ENCODE measurements around the gene HDAC7.
"Not testable (repeated sequence)": the region's sequence is repeated elsewhere in the genome, so short reads cannot be mapped to it uniquely, and the experiment has no call there.

Gene HDAC7

DNA sequence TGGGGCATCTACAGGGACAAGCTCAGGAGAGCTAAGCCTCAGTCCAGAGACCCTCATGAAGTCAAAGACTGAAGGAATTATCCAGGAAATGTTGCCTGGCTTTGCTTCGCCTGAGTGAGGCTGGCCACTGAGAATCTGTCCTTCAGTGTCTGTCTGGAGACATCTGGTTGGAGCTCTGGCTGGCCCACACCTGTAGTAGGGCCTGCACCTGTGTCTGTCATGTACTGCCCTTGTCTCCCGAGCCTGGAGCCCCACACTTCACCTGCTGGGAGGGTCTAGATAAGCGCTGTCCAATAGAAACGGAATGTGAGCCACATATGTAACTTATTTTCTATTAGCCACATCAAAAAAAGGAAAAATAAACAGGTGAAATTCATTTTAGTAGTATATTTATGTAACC lies 9.9 kb upstream of the HDAC7 start:
- no peak for DNase-seq (ENCODE audit: low read depth in 2 of 2)

DNA sequence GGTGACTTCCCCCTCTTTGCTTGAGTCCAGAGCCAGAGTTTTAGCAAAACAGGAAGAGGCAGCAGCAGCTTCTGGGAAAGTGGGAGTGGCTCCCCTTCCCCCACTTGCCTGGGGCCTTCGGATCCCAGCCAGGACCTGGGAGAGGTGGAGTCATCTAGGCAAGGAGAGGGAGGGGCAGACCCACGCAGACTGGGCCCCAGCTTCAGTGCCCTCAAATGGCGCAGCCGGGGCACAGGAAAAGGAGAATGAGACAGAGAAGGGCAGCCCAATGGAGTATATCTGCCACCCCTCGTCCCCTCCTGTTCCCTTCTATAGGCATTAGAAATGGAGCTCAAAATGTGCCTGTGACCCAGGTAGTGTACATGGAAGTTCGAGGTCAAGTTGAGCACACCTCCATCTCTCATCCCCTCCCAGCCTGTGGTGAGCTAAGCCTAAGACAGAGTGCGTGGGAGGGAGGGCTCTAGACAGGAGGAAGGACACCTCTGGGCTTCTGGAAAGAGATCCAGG lies 9.3 kb upstream of the HDAC7 start:
- DNase-seq (ENCODE audit: low read depth in 2 of 2): no peak

DNA sequence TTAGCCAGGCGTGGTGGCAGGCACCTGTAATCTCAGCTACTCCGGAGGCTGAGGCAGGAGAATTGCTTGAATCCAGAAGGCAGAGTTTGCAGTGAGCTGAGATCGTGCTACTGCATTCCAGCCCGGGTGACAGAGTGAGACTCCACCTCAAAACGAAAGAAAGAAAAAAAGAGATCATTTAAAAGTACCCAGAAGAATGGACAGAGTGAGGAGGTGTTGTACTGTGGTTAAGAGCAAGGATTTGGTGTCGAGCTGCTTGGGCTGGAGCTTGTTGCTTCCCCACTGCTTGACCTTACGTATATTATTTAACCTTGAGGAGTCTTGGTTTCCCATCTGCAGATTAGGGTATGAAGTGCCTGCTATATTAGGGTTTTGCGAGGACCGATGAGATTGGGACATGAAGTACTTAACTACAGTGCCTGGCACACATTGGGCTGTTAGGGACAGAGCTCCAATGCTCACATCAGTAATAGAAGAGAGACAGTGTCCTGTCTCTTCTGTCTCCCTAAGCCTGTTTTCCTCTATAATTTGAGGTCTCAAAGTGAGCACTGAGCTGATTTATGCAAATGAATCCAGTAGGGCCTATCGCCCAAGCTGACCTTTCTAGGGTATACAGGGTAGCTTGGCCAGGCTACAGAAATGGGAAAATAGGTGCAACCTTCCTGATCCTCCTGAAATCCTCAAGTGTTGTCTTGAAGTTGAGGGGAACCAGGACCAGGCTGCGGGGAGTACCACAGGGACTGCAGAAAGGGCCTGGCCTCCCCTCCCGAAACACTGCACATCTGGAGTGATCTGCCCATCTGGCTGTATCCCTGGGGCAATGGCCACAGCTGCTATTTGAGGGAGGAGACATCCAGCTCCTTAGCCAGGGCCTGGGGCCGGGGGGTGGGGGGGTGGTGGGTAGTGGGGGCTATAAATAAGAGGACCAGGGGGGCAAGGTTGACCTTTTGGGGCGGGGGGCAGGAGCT lies 8.6 kb upstream of the HDAC7 start:
- no peak for DNase-seq (ENCODE audit: low read depth in 2 of 2)

DNA sequence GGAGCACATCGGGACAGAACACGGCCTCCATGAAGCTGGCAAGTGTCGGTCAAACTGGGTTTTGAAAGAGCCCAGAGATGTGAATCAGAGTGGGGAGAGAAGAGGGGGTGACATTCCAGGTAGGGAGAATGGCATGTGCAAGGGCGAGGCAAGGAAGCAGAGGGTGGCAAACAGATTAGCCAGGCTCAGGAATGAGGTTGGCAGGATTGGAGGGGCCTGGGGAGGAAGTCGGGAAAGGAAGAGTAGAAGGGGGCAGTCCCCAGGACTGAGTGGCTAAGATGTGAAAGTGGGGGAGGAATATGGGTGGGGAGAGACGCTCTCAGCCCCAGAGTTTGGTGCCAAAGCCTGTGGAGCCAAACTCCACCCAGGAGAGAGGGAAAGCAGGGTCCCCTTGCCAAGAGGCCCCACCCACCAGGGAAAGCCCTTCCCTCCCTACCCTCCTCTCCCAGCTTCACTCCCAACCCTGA lies 5.5 kb upstream of the HDAC7 start:
- no peak for DNase-seq (ENCODE audit: low read depth in 2 of 2)

DNA sequence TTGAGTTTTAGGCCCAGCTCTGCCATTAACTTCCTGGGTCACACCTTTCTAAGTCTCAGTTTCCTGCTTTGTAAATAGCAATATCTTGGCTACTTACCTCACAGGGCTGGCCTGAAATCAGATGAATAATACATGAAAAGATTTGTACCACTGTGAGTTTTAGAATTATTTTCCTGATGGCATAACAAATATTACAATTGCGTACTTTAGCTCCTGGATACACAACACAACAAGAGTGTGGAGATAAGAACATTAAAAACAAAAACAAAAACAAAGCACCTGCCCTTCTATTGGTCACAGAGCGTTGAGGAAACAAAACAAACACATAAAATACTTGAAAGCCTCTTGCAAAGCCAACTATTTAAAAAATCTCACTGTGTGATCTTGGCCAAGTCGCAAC lies 4.9 kb upstream of the HDAC7 start:
- no peak for DNase-seq (ENCODE audit: low read depth in 2 of 2)

DNA sequence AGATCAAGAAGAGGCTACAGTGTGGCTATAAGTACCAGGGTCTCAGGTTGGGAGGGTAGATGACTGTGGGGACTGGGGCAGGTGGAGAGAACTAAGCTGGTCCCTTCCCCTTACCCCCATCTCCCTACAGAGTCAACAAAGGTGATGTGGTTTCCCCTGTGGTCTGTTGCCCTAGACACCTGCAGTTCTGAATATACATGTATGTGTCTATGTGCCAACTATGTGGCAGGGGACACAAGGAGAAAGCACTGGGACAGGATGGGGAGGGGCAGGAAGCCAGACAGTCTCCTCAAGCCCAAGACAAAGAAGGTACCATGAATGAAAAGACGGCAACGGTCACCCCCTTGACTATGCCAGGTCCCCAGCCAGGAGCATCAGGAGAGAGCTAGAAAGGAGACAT lies 4.5 kb upstream of the HDAC7 start:
- DNase-seq (ENCODE audit: low read depth in 2 of 2): no peak

DNA sequence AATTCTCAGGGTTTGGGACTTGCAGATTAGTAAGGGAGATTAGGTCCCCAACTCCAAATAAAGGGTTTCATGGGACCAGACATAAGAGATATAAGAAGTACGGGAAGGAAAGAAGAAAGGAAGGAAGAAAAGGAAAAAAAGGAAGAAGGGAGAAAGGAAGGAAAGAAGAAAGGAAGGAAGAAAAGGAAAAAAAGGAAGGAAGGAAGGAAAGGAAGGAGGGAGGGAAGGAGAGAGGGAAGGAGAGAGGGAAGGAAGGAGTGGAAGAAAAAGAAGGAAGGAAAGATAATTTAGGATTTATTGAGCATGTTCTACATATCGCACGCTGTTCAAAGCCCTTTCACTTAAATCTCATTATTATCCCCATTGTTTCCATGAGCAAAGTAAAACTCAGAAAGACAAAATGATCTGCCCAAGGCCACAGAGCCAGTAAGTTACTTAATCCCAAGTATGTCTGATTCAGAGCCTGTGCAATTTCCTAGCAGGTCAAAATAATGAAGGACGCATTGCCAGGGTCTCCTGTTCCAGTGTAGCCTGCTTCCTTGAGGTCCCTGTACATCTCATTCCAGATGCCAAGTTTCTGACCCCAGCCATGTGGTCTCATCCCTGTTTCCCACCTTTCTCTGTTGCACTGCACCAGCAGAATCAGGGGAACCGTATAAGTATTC lies 3.9 kb upstream of the HDAC7 start:
- DNase-seq (ENCODE audit: low read depth in 2 of 2): no peak

DNA sequence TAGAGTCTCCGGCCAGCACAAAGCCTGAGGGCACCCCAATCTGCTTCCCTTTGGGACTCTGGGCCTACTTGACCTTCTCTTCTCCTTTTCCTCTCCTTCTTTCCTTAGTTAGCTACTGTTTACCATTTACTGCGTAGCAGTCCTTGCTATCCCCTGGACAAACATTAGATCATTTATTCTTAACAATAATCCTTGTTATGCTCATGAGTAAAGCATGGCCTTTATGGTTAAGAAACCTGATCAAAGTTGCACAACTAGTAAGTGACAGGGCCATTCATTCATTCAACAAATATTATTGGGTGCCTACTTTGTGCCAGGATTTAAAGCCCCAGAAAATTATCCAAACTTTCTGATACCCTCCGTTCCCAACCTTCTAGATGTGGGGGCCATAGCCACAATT lies 3.2 kb upstream of the HDAC7 start:
- no peak for DNase-seq (ENCODE audit: low read depth in 2 of 2)

DNA sequence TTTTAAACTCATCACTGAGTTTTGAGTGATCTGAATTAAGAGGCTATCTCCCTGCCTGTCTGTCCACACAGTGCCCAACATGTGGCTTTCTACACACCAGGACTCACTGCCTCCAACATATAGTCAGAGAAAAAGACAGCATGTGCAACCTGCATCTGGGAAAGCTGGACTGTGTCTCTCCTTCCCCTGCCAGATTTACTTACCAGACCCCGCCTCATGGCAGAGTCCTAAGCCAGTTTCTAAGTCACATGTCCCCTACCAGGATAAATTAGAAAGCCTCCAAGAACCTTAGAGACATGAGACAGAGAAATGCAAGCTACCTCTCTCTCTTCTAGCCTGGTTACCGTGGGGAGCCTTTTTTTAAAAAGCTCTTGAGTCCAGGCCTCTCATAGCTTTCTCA lies 2.7 kb upstream of the HDAC7 start:
- DNase-seq (ENCODE audit: low read depth in 2 of 2): no peak

DNA sequence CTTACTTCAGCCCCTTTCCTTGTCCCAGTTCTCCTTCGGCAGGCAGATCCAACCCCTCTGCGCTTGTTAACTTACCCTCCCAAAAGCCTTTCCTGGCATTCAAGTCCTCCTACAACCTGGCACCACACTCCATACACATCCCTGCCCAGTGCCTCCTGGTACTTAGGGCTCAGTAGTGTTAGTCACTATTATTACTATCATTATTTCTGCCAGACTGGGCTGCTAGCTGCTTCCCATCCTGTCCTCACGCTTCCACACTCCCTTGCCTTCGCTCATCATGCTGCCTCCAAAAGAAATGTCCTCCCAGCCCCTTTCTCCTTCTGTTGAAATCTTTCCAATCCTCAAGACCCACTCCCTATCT lies 1.6 kb upstream of the HDAC7 start:
- DNase-seq (ENCODE audit: low read depth in 2 of 2): no peak

DNA sequence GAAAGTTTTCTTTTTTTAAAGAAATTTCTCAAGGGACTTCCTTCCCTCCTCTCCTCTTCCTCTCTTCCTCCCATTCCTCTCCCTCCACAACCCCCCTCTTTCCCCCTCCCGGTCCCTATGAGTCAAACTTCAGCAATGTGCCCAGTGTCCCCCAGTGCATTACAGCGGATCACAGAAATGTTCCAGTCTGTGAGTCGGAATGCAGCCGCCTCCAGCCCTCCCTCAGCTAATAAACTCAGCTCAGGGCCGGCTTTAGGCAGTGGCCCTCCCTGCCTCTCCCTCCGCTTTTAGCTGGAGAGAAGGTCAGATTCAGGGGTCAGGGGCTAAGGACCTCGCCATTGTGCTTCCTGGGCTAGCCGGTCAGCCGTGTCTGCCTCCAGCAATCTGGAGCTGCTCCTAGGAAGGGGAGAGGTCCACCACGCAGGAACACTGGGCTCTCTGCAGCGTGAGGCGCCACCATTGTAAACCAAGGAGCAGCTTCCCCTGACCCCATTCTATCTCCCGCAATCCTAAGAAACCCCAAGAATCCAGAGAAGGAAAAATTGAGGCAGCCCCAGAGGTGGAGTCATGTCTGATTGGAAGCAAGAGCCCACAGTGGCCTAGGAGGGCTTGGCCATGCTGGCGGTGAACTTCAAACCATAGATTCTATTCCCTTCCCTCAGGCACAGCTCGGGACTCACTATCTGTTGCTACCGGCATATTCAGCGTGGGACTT lies 1.1 kb upstream of the HDAC7 start:
- no peak for DNase-seq (ENCODE audit: low read depth in 2 of 2)

DNA sequence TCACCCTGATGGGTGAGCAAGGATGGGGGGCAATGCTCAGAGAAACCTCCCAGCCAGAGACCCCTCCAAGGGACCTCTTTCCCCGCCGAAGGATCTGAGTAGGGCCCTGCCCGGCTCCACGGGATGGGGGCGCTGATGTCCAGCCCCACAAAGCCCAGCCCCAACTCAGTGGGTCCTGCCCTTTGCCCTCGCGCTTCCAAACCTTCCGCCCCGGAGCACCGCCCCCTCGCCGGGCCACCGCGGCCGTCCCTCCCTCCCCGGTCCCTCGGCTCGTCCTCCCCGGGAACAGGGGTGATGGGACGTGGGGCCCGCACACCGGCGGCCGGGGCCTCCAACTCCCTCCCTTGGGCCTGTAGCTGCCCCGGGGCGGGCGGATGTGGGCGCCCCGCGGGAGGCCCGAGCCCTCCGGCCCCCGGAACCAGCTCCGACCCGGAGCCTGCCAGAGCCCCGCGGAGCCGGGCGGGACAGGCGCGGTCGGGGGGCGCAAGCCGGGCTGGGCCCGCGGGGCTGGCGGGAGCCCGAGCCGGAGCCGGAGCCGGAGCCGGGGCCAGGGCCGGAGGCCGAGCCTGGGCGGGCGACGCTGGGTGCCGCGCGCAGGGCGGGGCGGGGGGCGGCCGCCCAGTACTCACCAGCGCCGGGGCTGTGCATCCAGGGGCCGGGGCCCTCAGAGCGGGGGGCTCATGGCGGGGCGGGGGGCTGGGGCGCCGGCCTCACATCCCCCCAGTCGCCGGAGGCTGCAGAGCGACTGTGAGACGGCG lies 386 bp downstream of the HDAC7 start:
- DNase-seq (ENCODE audit: low read depth in 2 of 2): no peak

DNA sequence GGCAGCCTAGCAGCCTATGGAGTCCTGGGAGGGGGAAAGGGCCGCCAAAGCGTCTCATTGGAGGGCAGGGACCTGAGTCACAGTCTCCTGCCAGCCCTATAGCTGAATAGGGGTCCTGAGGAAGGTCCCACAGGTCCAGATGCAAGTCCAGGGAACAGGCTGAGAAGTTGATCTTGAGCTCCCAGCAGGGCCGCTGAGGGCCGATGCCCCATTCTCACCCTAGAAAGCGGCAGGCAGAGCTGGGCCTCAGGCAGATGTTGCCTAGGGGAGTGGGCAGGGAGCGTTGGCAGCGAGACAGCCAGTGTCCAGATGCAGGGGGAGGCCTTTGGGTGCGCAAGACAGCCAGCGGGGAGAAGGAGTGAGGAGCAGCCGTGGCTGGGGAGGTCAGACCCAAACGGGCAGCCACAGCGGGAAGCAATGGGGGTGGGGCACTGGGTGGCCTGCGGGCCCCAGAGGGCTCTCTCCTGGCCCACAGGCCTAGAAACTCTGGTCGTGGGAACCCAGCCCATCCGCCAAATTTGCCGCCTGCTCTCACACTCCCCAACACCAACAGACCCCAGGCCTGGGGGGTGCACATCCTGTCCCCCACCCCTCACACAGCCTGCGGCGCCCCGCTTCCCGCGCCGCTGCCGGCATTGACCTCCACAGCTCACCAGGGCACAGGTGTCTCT lies 1.1 kb downstream of the HDAC7 start:
- DNase-seq (ENCODE audit: low read depth in 2 of 2): no peak

DNA sequence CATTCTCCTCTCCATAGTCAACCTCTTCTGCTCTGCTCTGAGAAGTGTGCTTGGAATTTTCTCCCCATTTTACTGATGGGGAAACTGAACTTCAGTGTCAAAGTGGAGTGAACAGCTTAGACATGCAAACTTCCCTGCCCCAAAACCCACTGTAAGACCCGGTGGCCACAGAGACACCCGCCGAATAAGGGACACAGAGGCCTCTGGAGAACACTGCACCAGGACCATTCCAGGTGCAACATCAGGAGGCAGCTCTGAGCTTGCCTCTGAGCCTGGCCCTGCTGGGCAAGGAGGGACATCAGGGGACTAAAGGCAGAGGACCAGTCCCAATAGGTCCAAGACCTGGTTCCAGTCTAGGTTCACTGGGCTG lies 1.7 kb downstream of the HDAC7 start:
- DNase-seq (ENCODE audit: low read depth in 2 of 2): no peak

DNA sequence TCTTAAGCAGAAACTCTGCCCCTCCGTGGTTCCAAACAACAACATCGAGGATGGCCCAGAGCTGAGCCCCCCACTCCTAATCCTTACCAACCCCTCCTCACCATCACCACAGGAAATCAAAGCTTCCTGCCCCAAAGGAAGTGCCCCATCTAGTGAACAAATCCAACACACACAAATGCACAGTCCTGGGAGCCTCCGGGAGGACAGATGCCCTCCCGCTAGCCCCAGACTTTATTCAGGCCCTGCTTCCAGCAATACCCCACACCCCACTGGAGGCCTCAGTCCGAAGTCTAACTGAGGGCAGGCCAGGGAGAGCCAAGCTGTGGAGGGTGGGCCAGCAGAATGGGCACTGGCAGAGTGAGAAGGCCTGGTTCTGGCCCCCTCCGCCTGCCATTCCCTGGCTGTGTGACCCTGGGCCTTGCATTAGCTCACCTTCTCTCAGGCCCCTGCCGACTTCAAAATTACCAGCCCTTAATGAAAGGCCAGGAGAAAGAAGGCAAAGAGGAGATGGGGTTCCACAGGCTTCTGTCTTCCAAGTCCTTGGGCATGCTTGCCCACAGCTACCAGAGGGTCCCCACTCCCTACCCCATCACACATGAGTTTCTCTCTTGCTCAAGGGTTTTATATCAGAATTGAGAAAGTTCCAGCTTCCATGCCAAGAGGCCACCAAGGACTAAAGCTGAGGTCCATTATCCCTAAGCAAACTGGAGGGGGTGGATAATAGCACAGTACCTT lies 2.3 kb downstream of the HDAC7 start:
- no peak for DNase-seq (ENCODE audit: low read depth in 2 of 2)

DNA sequence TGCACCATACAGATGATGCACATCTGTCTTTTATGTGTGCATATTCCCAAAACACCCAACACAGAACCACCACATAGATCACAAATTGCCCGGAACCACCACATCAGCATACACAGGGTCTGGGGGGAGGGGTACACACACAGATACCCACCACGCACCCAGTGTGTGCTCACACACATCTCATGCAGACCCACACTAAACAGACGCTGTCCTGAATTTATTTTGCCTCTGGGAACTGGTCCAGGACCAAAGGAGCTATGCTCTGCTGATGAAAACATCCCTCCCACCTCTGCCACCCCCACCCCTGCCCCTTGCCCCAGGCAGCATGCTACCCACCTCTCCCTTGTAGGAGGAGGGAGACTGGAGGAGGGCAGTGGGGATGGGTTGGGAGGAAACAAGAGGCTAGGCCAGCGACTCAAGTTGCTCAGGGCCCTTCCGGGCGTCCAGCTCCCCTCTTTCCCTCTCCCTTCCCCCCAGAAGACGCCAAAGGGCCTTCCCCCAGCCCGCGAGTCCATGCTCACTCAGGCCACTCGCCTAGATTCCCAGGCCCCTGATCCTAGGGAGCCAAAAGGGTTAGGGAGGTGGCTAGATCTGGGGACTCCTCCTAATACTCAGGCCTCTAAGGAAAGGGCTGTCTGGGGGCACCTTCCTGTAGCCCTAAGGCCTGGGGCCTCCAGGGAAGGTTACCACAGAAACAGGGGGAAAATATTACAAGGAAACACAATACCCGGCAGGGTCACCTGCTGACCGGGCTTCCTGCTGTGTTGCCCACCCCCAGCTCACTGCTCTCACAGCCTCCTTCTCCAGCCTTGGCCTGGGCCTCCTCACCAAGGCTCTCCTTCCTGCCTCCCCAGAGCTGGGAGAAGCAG lies 3.1 kb downstream of the HDAC7 start:
- DNase-seq (ENCODE audit: low read depth in 2 of 2): no peak

DNA sequence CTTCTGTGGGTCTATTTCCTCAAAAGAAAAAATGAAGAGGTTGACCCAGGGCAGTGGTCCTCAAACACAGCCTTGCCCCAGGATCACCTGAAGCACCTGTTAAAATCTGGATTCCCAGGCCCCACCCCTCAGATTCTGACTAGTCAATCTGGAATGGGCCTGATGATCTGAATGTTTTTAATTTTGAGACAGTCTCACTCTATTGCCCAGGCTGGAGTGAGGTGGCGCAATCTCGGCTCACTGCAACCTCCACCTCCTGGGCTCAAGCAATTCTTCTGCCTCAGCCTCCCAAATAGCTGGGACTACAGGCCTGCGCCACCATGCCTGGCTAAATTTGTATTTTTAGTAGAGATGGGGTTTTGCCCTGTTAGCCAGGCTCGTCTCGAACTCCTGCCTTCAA lies 4.3 kb downstream of the HDAC7 start:
- not testable (repeated sequence) for DNase-seq (ENCODE audit: low read depth in 2 of 2)

DNA sequence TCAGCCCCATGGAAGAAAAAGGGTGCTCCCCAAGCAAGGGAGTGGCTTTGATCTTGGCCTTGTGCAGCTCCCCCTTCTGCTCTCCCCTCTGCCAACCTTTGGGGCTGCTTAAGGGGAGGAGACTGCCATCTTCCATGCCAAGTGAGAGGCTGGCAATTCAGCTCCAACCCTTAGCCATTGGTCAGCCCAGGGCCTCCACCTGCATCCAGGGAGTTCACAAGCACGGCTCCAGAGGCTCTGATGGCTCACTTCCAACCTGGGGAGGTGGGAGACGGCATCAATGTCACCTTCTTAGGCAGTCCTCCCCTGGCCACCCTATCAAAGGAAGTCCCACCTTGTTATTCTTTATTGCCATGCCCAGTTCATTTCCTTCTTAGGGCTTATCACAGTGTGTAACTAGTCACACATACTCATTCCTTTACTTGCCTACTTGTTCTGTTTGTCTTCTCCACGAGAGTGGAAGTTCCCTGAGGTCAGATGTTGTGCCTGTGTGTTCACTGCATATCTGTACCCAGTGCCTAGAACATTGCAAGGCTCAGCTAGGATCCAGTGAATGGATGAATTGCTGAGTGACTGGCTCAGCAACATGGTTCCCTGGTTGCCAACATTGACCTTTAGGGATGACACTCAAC lies 5.0 kb downstream of the HDAC7 start:
- DNase-seq (ENCODE audit: low read depth in 2 of 2): no peak
